Measurements from ENCODE around the gene TLN1. TPM values are rescaled to one million over a fixed set of nuclear protein-coding genes. Genes with fewer than 3 reads are reported as not detected.
A peak's percentile ranks its signal among the peaks of the same experiment; 100 is the strongest.

TLN1 gene
- total RNA-seq, 2 donors from 2014 or later = 177 to 196 TPM

- Histone ChIP-seq H3K27me3 (no peaks in the 10 kb centered on the region), H3K27ac (no peak overlapping the region), H3K9ac (ENCODE audit: low read depth in 2 of 2, low read length in 2 of 2) (no peak overlapping the region), H3K4me1 (peaks cover 14% of the 10 kb centered on the region), H3K36me3 (no peaks in the 10 kb centered on the region), H3K4me3 (no peak overlapping the region), H3K9me3 (no peaks in the 10 kb centered on the region)
- TF ChIP-seq CTCF (IDR thresholded peaks at IDR 0.05) = no peak
- no peak for DNase-seq
- intact Hi-C loops (cut with DNase I) = no loop called here
These were observed 35.5 kb upstream of the TLN1 start for GRCh38 chr9:35767458-35767857.

GRCh38 chr9:35766997-35767396, 35.0 kb upstream of the TLN1 start:
- intact Hi-C loops (cut with DNase I) = no loop called here
- DNase-seq = no peak
- H3K36me3 ChIP-seq = no peaks in the 10 kb centered on the region
- no peak for TF ChIP-seq CTCF (IDR thresholded peaks at IDR 0.05)
- no peak overlapping the region for H3K4me3 ChIP-seq
- peaks cover 14% of the 10 kb centered on the region for H3K4me1 ChIP-seq
- no peaks in the 10 kb centered on the region for H3K9me3 ChIP-seq
- H3K27ac ChIP-seq = no peak overlapping the region
- no peaks in the 10 kb centered on the region for H3K27me3 ChIP-seq
- H3K9ac ChIP-seq (ENCODE audit: low read depth in 2 of 2, low read length in 2 of 2) = no peak overlapping the region

- Histone ChIP-seq H3K27ac (no peak overlapping the region), H3K9ac (ENCODE audit: low read depth in 2 of 2, low read length in 2 of 2) (no peak overlapping the region), H3K4me3 (no peak overlapping the region), H3K36me3 (no peaks in the 10 kb centered on the region), H3K4me1 (no peaks in the 10 kb centered on the region), H3K9me3 (no peaks in the 10 kb centered on the region), H3K27me3 (no peaks in the 10 kb centered on the region)
- TF ChIP-seq CTCF (IDR thresholded peaks at IDR 0.05) = no peak
- intact Hi-C loops (cut with DNase I) = no loop called here
- DNase-seq = no peak
These were observed 31.8 kb upstream of the TLN1 start for GRCh38 chr9:35763803-35764202.

- Histone ChIP-seq H3K4me3 (no peak overlapping the region), H3K4me1 (no peaks in the 10 kb centered on the region), H3K9ac (ENCODE audit: low read depth in 2 of 2, low read length in 2 of 2) (no peak overlapping the region), H3K27ac (no peak overlapping the region), H3K9me3 (no peaks in the 10 kb centered on the region), H3K36me3 (no peaks in the 10 kb centered on the region), H3K27me3 (no peaks in the 10 kb centered on the region)
- TF ChIP-seq CTCF (IDR thresholded peaks at IDR 0.05) = no peak
- DNase-seq = no peak
- intact Hi-C loops (cut with DNase I) = no loop called here
These were observed 31.2 kb upstream of the TLN1 start for GRCh38 chr9:35763181-35763580.

GRCh38 chr9:35760651-35761050, 28.7 kb upstream of the TLN1 start:
- intact Hi-C loops (cut with DNase I) = no loop called here
- peak; percentile 60 for DNase-seq
- peaks cover 5% of the 10 kb centered on the region for H3K4me1 ChIP-seq
- H3K27ac ChIP-seq = no peak overlapping the region
- no peak overlapping the region for H3K4me3 ChIP-seq
- H3K27me3 ChIP-seq = no peaks in the 10 kb centered on the region
- no peaks in the 10 kb centered on the region for H3K36me3 ChIP-seq
- H3K9me3 ChIP-seq = no peaks in the 10 kb centered on the region
- TF ChIP-seq CTCF (IDR thresholded peaks at IDR 0.05) = no peak
- peak overlapping the region in 1 of 2 donors; percentile 28 for H3K9ac ChIP-seq (ENCODE audit: low read depth in 2 of 2, low read length in 2 of 2)

GRCh38 chr9:35759795-35760194, 27.8 kb upstream of the TLN1 start:
- peak; percentile 13 for DNase-seq
- Histone ChIP-seq H3K27ac (no peak overlapping the region), H3K36me3 (no peaks in the 10 kb centered on the region), H3K27me3 (no peaks in the 10 kb centered on the region), H3K9ac (ENCODE audit: low read depth in 2 of 2, low read length in 2 of 2) (no peak overlapping the region), H3K4me1 (peaks cover 5% of the 10 kb centered on the region), H3K9me3 (no peaks in the 10 kb centered on the region), H3K4me3 (no peak overlapping the region)
- intact Hi-C loops (cut with DNase I) = no loop called here
- TF ChIP-seq CTCF (IDR thresholded peaks at IDR 0.05) = no peak

All from colonic mucosa (tissue), 4 donors.